GM12891 (cell line): ENCODE results near the gene EOLA2.
"Not testable (repeated sequence)": the region's sequence is repeated elsewhere in the genome, so short reads cannot be mapped to it uniquely, and the experiment has no call there.

Source experiments
- POLR2A ChIP-seq: IDR thresholded peaks from 2 replicates; pipeline ENCODE4 v1.6.1; 2011; ENCODE audit warnings: low read depth, low read length, control low read depth
- TAF1 ChIP-seq: IDR thresholded peaks from 2 replicates; pipeline ENCODE4 v1.6.1; 2011; ENCODE audit warnings: low read depth, low read length, control low read depth

- TF ChIP-seq POLR2A, TAF1: not testable (repeated sequence)
Measured at GRCh38 chrX:149927245-149927963, 10.9 kb downstream of the EOLA2 start.
